SK-N-SH (cell line): ENCODE data around the gene MYH15. TPM values are rescaled to one million over a fixed set of nuclear protein-coding genes. Genes with fewer than 3 reads are reported as not detected.

Experiments used
- CTCF ChIA-PET: fragments of 300-600, 350-600 bp; formaldehyde crosslinking; extraction: SDS; loops from one replicate; lab custom pipeline; 2021; lab: Yijun Ruan, JAX
- POLR2A ChIA-PET: fragments of 350-600 bp; sonication (Branson Sonifier 250); formaldehyde crosslinking; extraction: SDS; loops from one replicate; lab custom pipeline; 2020; ENCODE audit warnings: antibody characterized with exemption, inconsistent platforms; lab: Yijun Ruan, JAX
- DNase-seq: peaks from one replicate; pipeline ENCODE4 v3.0.0; 2012
- H2AFZ ChIP-seq: fragments of 200-600 bp; sonication (generic); 2 replicates; pipeline ENCODE4 v1.8.1; 2016; ENCODE audit warnings: antibody characterized with exemption, mild to moderate bottlenecking, low read depth
- H3F3A ChIP-seq: fragments of 200-600 bp; sonication (generic); replicated peaks from 2 replicates; pipeline ENCODE3; 2016; ENCODE audit warnings: antibody characterized with exemption, mild to moderate bottlenecking; ENCODE audit not compliant: insufficient read depth
- H3K27ac ChIP-seq, 2 experiments: fragments of 200-500 bp in 1 of 2; fragments of 200-600 bp in 1 of 2; sonication (Bioruptor generic) in 1 of 2; sonication (generic), shearing (Covaris generic) in 1 of 2; 2 replicates each; pipeline versions ENCODE4 v1.5.1 to v1.6.1; 2014 to 2016; ENCODE audit warnings: low read depth in 2 of 2, inconsistent platforms in 1 of 2, low read length in 1 of 2, mild to moderate bottlenecking in 1 of 2, mixed read lengths in 1 of 2
- H3K27me3 ChIP-seq: fragments of 200-600 bp; sonication (generic), shearing (Covaris generic); 2 replicates; pipeline ENCODE4 v1.6.1; 2016; ENCODE audit warnings: mixed run types; ENCODE audit not compliant: insufficient read depth
- H3K36me3 ChIP-seq, 2 experiments: fragments of 200-500 bp in 1 of 2; fragments of 200-600 bp in 1 of 2; sonication (Bioruptor generic) in 1 of 2; sonication (generic) in 1 of 2; replicated peaks in 1 of 2; 2 replicates each; pipeline versions ENCODE3 to v1.5.1; 2014 to 2016; ENCODE audit warnings: low read length in 1 of 2, mild to moderate bottlenecking in 1 of 2; ENCODE audit not compliant: insufficient read depth in 2 of 2, control insufficient read depth in 1 of 2
- H3K4me1 ChIP-seq, 2 experiments: fragments of 200-500 bp in 1 of 2; fragments of 200-600 bp in 1 of 2; sonication (Bioruptor generic) in 1 of 2; sonication (generic), shearing (Covaris generic) in 1 of 2; 2 replicates each; pipeline versions ENCODE4 v1.5.1 to v1.6.1; 2014 to 2016; ENCODE audit warnings: low read depth in 1 of 2, low read length in 1 of 2, mixed run types in 1 of 2; ENCODE audit not compliant: insufficient read depth in 2 of 2, control insufficient read depth in 1 of 2
- H3K4me2 ChIP-seq: fragments of 200-600 bp; sonication (generic), shearing (Covaris generic); 2 replicates; pipeline ENCODE4 v1.6.1; 2017; ENCODE audit warnings: mixed run types
- H3K4me3 ChIP-seq, 2 experiments: fragments of 200-500 bp in 1 of 2; fragments of 200-600 bp in 1 of 2; sonication (Bioruptor generic) in 1 of 2; sonication (generic), shearing (Covaris generic) in 1 of 2; 2 replicates each; pipeline versions ENCODE4 v1.5.1 to v1.8.1; 2014 to 2016; ENCODE audit warnings: low read depth in 2 of 2, inconsistent platforms in 1 of 2, low read length in 1 of 2, mild to moderate bottlenecking in 1 of 2, mixed read lengths in 1 of 2, moderate library complexity in 1 of 2
- H3K79me2 ChIP-seq: fragments of 200-600 bp; sonication (generic); 2 replicates; pipeline ENCODE4 v1.8.1; 2017; ENCODE audit warnings: mild to moderate bottlenecking; ENCODE audit not compliant: insufficient read depth
- H3K9ac ChIP-seq: fragments of 200-600 bp; sonication (generic); 2 replicates; pipeline ENCODE4 v1.6.1; 2017; ENCODE audit warnings: mixed run types
- H3K9me2 ChIP-seq: fragments of 200-600 bp; sonication (generic); 2 replicates; pipeline ENCODE4 v1.6.1; 2017; ENCODE audit warnings: mixed run types
- H3K9me3 ChIP-seq: fragments of 200-600 bp; sonication (generic); 2 replicates; pipeline ENCODE4 v1.6.1; 2017; ENCODE audit warnings: mixed run types, mild to moderate bottlenecking, moderate library complexity
- H4K20me1 ChIP-seq: fragments of 200-600 bp; sonication (generic); 2 replicates; pipeline ENCODE4 v1.6.1; 2017; ENCODE audit warnings: mild to moderate bottlenecking, mixed run types; ENCODE audit not compliant: insufficient read depth
- CTCF ChIP-seq: fragments of 200-600 bp; sonication (generic); IDR thresholded peaks from 2 replicates; pipeline ENCODE4 v1.6.1; 2017; ENCODE audit warnings: antibody characterized with exemption, mild to moderate bottlenecking, moderate library complexity
- EZH2phosphoT487 ChIP-seq: fragments of 200-600 bp; sonication (generic); IDR thresholded peaks from 2 replicates; pipeline ENCODE4 v1.6.1; 2017; ENCODE audit warnings: low read depth, mixed run types, mild to moderate bottlenecking, antibody characterized with exemption, moderate library complexity, borderline replicate concordance
- FOSL2 ChIP-seq: IDR thresholded peaks from 2 replicates; pipeline ENCODE4 v1.4.0; 2012; ENCODE audit warnings: low read depth, mild to moderate bottlenecking, moderate library complexity, borderline replicate concordance
- FOXM1 ChIP-seq: IDR thresholded peaks from 2 replicates; pipeline ENCODE4 v1.4.0; 2012; ENCODE audit warnings: low read depth, mild to moderate bottlenecking
- GABPA ChIP-seq: IDR thresholded peaks from 2 replicates; pipeline ENCODE4 v1.4.0; 2012; ENCODE audit warnings: low read depth, mild to moderate bottlenecking
- GATA2 ChIP-seq: sonication (generic); formaldehyde crosslinking; IDR thresholded peaks from 2 replicates; pipeline ENCODE4 v1.5.0; 2020; ENCODE audit warnings: mild to moderate bottlenecking, missing genetic modification reagents
- IRF3 ChIP-seq: fragments of 150-350 bp; IDR thresholded peaks from 2 replicates; pipeline ENCODE4 v1.6.1; 2016; ENCODE audit warnings: mild to moderate bottlenecking, low read depth, low read length
- MEF2A ChIP-seq: IDR thresholded peaks from 2 replicates; pipeline ENCODE4 v1.4.0; 2012; ENCODE audit warnings: low read depth, borderline replicate concordance
- MXI1 ChIP-seq: IDR thresholded peaks from 2 replicates; pipeline ENCODE4 v1.6.1; 2012; ENCODE audit warnings: mild to moderate bottlenecking, low read depth, low read length, improper control_type of control experiment
- RCOR1 ChIP-seq: fragments of 150-350 bp; IDR thresholded peaks from 2 replicates; pipeline ENCODE4 v1.6.1; 2017; ENCODE audit warnings: antibody characterized with exemption, low read length
- RFX5 ChIP-seq: IDR thresholded peaks from 2 replicates; pipeline ENCODE4 v1.6.1; 2012; ENCODE audit warnings: mild to moderate bottlenecking, improper control_type of control experiment, low read length
- TCF12 ChIP-seq: IDR thresholded peaks from 2 replicates; pipeline ENCODE4 v1.4.0; 2012
- TEAD4 ChIP-seq: IDR thresholded peaks from 2 replicates; pipeline ENCODE4 v1.4.0; 2012; ENCODE audit warnings: mild to moderate bottlenecking, borderline replicate concordance; ENCODE audit not compliant: insufficient read depth
- USF1 ChIP-seq: IDR thresholded peaks from 2 replicates; pipeline ENCODE4 v1.4.0; 2012; ENCODE audit warnings: low read depth, borderline replicate concordance
- USF2 ChIP-seq: fragments of 150-350 bp; IDR thresholded peaks from 2 replicates; pipeline ENCODE4 v1.6.1; 2017; ENCODE audit warnings: antibody characterized with exemption, low read length, low read depth, borderline replicate concordance
- YY1 ChIP-seq: IDR thresholded peaks from 2 replicates; pipeline ENCODE4 v1.4.0; 2012; ENCODE audit warnings: low read depth, mild to moderate bottlenecking
- WGBS: methylation state at CpG from one replicate; pipeline ENCODE4 v1.1.6; 2017; ENCODE audit warnings: low lambda C conversion rate; 5-methylcytosine and 5-hydroxymethylcytosine counted together
- polyA plus RNA-seq, 3 experiments: library from polyadenylated mRNA; depleted of rRNA; stranded (reverse); fragments of >200 nt; gene quantifications; 2 replicates each; pipeline ENCODE4 v1.2.3, GENCODE V29; 2012
- TF ChIP-seq, protein P1 (sequence below): IDR thresholded peaks from 2 replicates; pipeline ENCODE4; 2012
- TF ChIP-seq, protein P2 (sequence below): IDR thresholded peaks from 2 replicates; pipeline ENCODE4 v1.4.0; 2012; ENCODE audit warnings: low read depth

The MYH15 gene
- polyA plus RNA-seq, 1 of the 3 experiments (the other 2 are of a cell fraction): 2.1 TPM

GRCh38 chr3:108410531-108410984 is 99.8 kb downstream of the MYH15 start:
- CTCF ChIA-PET: interaction anchor here (0.7 to 1.5 kb wide), 6 partner anchors 25 to 1174 kb away, joined by 3 to 5 read pairs (median 3); no protein-coding TSS in a partner anchor
- H4K20me1 ChIP-seq: no peaks in the 10 kb centered on the region
- POLR2A ChIA-PET: no interaction called here
- H3K9me2 ChIP-seq: no peaks in the 10 kb centered on the region
- no peak for TF ChIP-seq CTCF
- TF ChIP-seq GATA2 (CRISPR knock-in tag): no peak
- TF ChIP-seq, protein P1, sequence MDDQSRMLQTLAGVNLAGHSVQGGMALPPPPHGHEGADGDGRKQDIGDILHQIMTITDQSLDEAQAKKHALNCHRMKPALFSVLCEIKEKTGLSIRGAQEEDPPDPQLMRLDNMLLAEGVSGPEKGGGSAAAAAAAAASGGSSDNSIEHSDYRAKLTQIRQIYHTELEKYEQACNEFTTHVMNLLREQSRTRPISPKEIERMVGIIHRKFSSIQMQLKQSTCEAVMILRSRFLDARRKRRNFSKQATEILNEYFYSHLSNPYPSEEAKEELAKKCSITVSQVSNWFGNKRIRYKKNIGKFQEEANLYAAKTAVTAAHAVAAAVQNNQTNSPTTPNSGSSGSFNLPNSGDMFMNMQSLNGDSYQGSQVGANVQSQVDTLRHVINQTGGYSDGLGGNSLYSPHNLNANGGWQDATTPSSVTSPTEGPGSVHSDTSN: no peak
- TF ChIP-seq USF1: no peak
- TF ChIP-seq YY1: no peak
- TF ChIP-seq, protein P2, sequence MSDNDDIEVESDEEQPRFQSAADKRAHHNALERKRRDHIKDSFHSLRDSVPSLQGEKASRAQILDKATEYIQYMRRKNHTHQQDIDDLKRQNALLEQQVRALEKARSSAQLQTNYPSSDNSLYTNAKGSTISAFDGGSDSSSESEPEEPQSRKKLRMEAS: no peak
- TF ChIP-seq RFX5: no peak
- TF ChIP-seq TEAD4: no peak
- TF ChIP-seq TCF12: no peak
- TF ChIP-seq MXI1: no peak
- TF ChIP-seq IRF3: no peak
- no peak for TF ChIP-seq FOSL2
- TF ChIP-seq EZH2phosphoT487: no peak
- no peak for TF ChIP-seq FOXM1
- TF ChIP-seq GABPA: no peak
- no peak for TF ChIP-seq RCOR1
- TF ChIP-seq MEF2A: no peak
- no peak for TF ChIP-seq USF2
- H3K9me3 ChIP-seq: no peaks in the 10 kb centered on the region
- no peaks in the 10 kb centered on the region for H3K27me3 ChIP-seq
- H3K36me3 ChIP-seq: no peaks in the 10 kb centered on the region
- H3K4me3 ChIP-seq: no peak overlapping the region
- 89% methylated on average over 11 of the region's 11 CpGs for WGBS
- no peak for DNase-seq
- H3K4me2 ChIP-seq: no peak overlapping the region
- H3F3A ChIP-seq: no peaks in the 10 kb centered on the region
- H3K9ac ChIP-seq: no peak overlapping the region
- peaks cover under 1% of the 10 kb centered on the region in 2 experiments; a peak in 3 of 4 replicates for H3K4me1 ChIP-seq
- H3K79me2 ChIP-seq: no peaks in the 10 kb centered on the region
- no peak overlapping the region for H3K27ac ChIP-seq
- no peak overlapping the region for H2AFZ ChIP-seq
